Testis (tissue), 3 donors: ENCODE results near the gene FCRL6. TPM values are rescaled to one million over a fixed set of nuclear protein-coding genes. Genes with fewer than 3 reads are reported as not detected.
A peak's percentile ranks its signal among the peaks of the same experiment; 100 is the strongest.

Source experiments
- DNase-seq: peaks from one replicate; pipeline ENCODE4 v3.0.0-alpha.2; 2019
- H3K27ac ChIP-seq, 2 donors: fragments of 200-600 bp; sonication (generic); one replicate each; pipeline ENCODE4 v1.5.1; 2019
- H3K27me3 ChIP-seq: fragments of 200-600 bp; sonication (generic); one replicate; pipeline ENCODE4 v1.5.1; 2019
- H3K36me3 ChIP-seq: fragments of 200-600 bp; sonication (generic); one replicate; pipeline ENCODE4 v1.5.1; 2017; ENCODE audit warnings: low read depth; ENCODE audit errors: missing control alignments
- H3K4me1 ChIP-seq: fragments of 200-600 bp; sonication (generic); one replicate; pipeline ENCODE4 v1.5.1; 2019
- H3K4me3 ChIP-seq, 2 donors: fragments of 200-600 bp; sonication (generic); one replicate each; pipeline ENCODE4 v1.5.1; 2017 to 2019
- H3K9me3 ChIP-seq: fragments of 200-600 bp; sonication (generic); one replicate; pipeline ENCODE4 v1.5.1; 2017
- POLR2A ChIP-seq: fragments of 450-650 bp; IDR thresholded peaks from one replicate; pipeline ENCODE4 v1.6.1; 2017; ENCODE audit warnings: antibody characterized with exemption, mild to moderate bottlenecking, moderate library complexity
- WGBS, 2 donors: methylation state at CpG; one replicate each; pipeline ENCODE4 v1.1.5; 2018; 5-methylcytosine and 5-hydroxymethylcytosine counted together
- intact Hi-C: fragments of 100-400 bp; cut with DNase I; formaldehyde crosslinking; loops from one replicate; pipeline ENCODE4 v1.15.1; 2023; ENCODE audit warnings: low total_unique reads
- polyA plus RNA-seq: library from polyadenylated mRNA; stranded (reverse); fragments of 350-450 nt; fragmentation: Illumina TruSeq; extraction: RNeasy Lipid Tissue Mini Kit (QIAGEN cat#74804); gene quantifications from one replicate; pipeline ENCODE4 v1.2.3, GENCODE V29; 2014; ENCODE audit warnings: low read depth, low replicate concordance; ENCODE audit not compliant: insufficient read depth
- total RNA-seq, 2 donors: library from RNA; depleted of rRNA; stranded (reverse); fragments of >200 nt; gene quantifications; one replicate each; pipeline ENCODE4 v1.2.3, GENCODE V29; 2016
- TF ChIP-seq, protein P1 (sequence below), 3 experiments: fragments of 450-650 bp in 2 of 3; fragments of 200-600 bp in 1 of 3; sonication (generic) in 1 of 3; IDR thresholded peaks; one replicate each; pipeline ENCODE4 v1.5.1; 2016 to 2019; ENCODE audit warnings: antibody characterized with exemption in 3 of 3, mild to moderate bottlenecking in 2 of 3, moderate library complexity in 1 of 3

FCRL6 gene
- total and polyA plus RNA-seq, 3 donors from 2014 or later: 0.56 to 1.3 TPM; not detected in 1

DNA sequence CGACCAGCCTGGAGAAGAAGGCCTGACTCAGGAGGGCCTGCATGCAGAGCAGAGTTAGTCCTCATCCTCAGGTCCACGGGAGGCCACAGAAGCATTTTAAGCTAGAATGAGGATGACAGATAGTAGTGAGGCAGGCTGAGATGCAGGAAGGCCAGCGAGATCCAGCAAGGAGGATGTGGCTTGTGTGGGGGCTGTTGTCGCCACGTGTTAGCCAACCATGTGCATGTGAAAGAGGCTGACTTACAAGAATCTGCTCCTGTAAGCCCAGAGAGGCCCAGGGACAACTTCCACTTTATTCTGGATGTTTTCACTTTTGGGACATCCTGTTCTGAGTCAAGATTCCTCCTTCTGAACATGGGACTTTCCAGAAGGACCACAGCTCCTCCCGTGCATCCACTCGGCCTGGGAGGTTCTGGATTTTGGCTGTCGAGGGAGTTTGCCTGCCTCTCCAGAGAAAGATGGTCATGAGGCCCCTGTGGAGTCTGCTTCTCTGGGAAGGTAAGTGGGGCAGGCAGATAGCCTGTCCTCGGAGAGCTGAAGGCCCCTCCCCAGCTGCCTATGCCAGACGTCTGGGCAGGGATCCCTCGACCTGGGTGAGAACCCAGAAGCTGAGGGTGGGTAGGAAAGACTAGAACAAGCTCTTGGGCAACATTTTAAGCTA is 24.4 kb downstream of the FCRL6 start, which contains the start of gene SLAMF8:
TSS of gene SLAMF8 (plus strand) at position 433 of the 661 bp plus-strand sequence. CDS start at position 459, 26 bp downstream.
- Histone ChIP-seq H3K9me3 (no peaks in the 10 kb centered on the region), H3K27me3 (no peaks in the 10 kb centered on the region), H3K27ac (no peak within 1 kb of the TSS), H3K36me3 (no peaks in the 10 kb centered on the region), H3K4me3 (no peak within 1 kb of the TSS), H3K4me1 (no peaks in the 10 kb centered on the region)
- intact Hi-C loops: no loop called here
- 72 to 74% methylated on average over 11 of the region's 11 CpGs for WGBS, 2 donors
- DNase-seq: peak; percentile 32
- TF ChIP-seq POLR2A: no peak
- TF ChIP-seq, protein P1, sequence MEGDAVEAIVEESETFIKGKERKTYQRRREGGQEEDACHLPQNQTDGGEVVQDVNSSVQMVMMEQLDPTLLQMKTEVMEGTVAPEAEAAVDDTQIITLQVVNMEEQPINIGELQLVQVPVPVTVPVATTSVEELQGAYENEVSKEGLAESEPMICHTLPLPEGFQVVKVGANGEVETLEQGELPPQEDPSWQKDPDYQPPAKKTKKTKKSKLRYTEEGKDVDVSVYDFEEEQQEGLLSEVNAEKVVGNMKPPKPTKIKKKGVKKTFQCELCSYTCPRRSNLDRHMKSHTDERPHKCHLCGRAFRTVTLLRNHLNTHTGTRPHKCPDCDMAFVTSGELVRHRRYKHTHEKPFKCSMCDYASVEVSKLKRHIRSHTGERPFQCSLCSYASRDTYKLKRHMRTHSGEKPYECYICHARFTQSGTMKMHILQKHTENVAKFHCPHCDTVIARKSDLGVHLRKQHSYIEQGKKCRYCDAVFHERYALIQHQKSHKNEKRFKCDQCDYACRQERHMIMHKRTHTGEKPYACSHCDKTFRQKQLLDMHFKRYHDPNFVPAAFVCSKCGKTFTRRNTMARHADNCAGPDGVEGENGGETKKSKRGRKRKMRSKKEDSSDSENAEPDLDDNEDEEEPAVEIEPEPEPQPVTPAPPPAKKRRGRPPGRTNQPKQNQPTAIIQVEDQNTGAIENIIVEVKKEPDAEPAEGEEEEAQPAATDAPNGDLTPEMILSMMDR (IDR thresholded peaks at IDR 0.05): no peak

DNA sequence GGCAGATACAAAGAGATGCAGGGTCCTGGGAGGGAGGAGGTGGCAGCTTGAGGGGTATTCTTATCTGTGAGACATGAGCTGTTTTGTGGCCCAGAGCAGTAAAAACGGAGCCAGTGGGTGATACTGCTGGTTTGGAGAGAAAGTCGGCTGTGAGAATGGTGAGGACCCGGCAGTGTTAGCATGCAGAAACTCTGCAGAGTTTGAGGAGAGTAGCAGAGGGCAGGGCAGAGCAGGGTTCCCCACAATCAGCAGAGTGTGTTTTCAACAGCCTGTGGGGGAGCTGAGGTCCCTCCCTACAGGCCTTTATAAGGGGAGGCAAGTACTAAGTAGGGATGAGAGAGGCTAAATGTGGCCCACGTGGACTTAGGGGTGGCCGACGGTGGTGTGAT is 24.9 kb downstream of the FCRL6 start:
- no peak for TF ChIP-seq POLR2A
- TF ChIP-seq, protein P1 (IDR thresholded peaks at IDR 0.05): no peak
- Histone ChIP-seq H3K27ac (no peak overlapping the region), H3K4me3 (no peak overlapping the region), H3K4me1 (no peaks in the 10 kb centered on the region), H3K27me3 (no peaks in the 10 kb centered on the region), H3K9me3 (no peaks in the 10 kb centered on the region), H3K36me3 (no peaks in the 10 kb centered on the region)
- WGBS, 2 donors: 87 to 90% methylated on average over 6 of the region's 6 CpGs
- no peak for DNase-seq
- intact Hi-C loops: no loop called here

DNA sequence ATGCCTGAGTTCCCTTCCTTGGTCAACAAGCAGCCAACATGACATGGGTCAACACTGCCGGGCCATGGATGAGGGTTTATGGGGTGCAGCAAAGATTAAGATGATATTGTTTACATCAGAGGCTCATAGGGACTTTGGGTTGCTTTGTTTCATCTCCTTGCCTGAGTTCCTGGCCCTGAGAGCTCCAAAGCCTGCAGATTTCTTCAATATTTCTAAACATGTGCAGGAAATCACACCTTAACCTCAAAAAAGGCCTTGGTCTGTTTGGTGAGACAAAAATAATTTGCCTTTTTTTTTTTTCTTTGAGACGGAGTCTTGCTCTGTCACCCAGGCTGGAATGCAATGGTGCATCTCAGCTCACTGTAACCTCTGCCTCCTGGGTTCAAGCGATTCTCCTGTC is 25.4 kb downstream of the FCRL6 start:
- Histone ChIP-seq H3K27ac (no peak overlapping the region), H3K4me1 (no peaks in the 10 kb centered on the region), H3K9me3 (no peaks in the 10 kb centered on the region), H3K27me3 (no peaks in the 10 kb centered on the region), H3K36me3 (no peaks in the 10 kb centered on the region), H3K4me3 (no peak overlapping the region)
- intact Hi-C loops: no loop called here
- TF ChIP-seq POLR2A: no peak
- TF ChIP-seq, protein P1 (IDR thresholded peaks at IDR 0.05): no peak
- no peak for DNase-seq
- 98 to 99% methylated on average over 3 of the region's 3 CpGs for WGBS, 2 donors

DNA sequence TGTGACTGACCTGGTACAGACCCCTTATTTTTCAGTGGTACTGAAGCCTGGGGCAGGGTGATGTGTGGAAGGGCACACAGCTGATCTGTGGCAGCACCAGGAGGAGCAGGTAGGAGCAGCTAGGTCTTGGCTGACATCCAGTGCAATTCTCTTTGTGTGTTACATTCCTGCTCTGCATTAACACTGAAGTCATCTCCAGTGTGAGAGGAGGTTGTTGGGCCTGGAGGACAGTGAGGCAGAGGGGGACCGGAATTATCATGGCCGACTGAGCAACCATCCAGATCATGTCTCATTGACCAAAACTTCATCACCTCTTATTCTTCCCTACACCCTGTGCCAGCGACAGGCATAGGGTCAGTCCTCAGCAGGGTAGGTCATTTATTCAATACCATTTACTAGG is 26.0 kb downstream of the FCRL6 start:
- 73 to 98% methylated on average over 3 of the region's 3 CpGs for WGBS, 2 donors
- no peaks in the 10 kb centered on the region for H3K27me3 ChIP-seq
- H3K4me1 ChIP-seq: no peaks in the 10 kb centered on the region
- H3K27ac ChIP-seq: no peak overlapping the region
- H3K36me3 ChIP-seq: no peaks in the 10 kb centered on the region
- H3K4me3 ChIP-seq: no peak overlapping the region
- intact Hi-C loops: no loop called here
- TF ChIP-seq, protein P1 (IDR thresholded peaks at IDR 0.05): no peak
- no peak for TF ChIP-seq POLR2A
- no peak for DNase-seq
- H3K9me3 ChIP-seq: no peaks in the 10 kb centered on the region
